Measurements from ENCODE around the gene ADGRA3.
A peak's percentile ranks its signal among the peaks of the same experiment; 100 is the strongest.

The ADGRA3 gene

DNA sequence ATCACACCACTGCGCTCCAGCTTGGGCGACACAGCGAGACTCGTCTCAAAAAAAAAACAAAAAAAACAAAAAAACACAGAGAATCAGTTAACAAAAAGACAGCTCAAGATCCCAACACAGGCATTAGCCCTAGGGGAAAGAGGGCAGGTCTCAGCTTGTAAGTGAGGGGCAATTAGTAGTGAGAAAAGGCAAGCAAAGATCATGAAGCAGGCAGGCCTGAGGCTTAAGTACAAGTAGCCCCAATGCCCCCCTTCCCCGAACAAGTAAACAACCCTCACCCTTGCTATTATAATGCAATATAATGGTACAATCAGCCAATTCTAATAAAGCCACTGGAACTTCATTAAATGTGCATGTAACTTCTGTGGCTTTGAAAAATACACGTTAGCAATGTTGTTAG, 17.0 kb downstream of the ADGRA3 start:
- H3K27me3 Mint-ChIP-seq, result no peaks in the 10 kb centered on the region
- no peak overlapping the region for H3K4me3 Mint-ChIP-seq
- no peak overlapping the region for H3K27ac Mint-ChIP-seq
- H3K4me1 Mint-ChIP-seq (ENCODE audit: low read depth), result no peaks in the 10 kb centered on the region
- no peaks in the 10 kb centered on the region for H3K9me3 Mint-ChIP-seq
- no peaks in the 10 kb centered on the region for H3K36me3 Mint-ChIP-seq (ENCODE audit: low read depth)

DNA sequence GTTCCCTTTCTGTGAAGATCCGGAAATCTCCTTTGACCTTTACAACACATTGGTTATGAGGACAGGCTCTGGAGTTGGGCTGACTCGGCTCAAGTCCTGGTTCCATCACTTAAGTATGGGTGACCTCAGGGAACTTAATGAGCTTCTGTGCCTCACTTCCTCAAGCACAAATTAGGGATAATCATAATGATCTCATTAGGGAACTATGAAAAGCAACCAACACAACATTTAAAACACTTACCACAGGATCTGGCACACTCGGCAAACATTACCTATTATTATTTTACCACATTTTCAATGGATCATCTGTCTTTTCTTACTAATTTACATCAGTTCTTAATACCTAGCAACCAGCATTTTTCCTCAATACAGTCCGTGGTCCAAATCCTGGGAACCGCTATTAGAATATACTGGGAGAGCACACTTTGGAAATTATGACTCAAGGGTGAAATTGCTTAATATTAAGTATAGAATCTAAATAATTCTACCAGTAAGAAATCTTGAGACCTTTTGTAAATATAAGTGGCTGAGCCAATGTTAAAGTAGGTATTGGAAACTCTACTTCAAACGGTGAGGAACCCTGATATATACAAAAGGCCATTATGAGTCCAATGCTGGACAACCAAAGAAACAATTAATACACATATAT, 19.6 kb downstream of the ADGRA3 start:
- H3K36me3 Mint-ChIP-seq (ENCODE audit: low read depth), result no peaks in the 10 kb centered on the region
- H3K4me1 Mint-ChIP-seq (ENCODE audit: low read depth), result no peaks in the 10 kb centered on the region
- H3K27ac Mint-ChIP-seq, result no peak overlapping the region
- no peaks in the 10 kb centered on the region for H3K9me3 Mint-ChIP-seq
- H3K27me3 Mint-ChIP-seq, result no peaks in the 10 kb centered on the region
- H3K4me3 Mint-ChIP-seq, result no peak overlapping the region

DNA sequence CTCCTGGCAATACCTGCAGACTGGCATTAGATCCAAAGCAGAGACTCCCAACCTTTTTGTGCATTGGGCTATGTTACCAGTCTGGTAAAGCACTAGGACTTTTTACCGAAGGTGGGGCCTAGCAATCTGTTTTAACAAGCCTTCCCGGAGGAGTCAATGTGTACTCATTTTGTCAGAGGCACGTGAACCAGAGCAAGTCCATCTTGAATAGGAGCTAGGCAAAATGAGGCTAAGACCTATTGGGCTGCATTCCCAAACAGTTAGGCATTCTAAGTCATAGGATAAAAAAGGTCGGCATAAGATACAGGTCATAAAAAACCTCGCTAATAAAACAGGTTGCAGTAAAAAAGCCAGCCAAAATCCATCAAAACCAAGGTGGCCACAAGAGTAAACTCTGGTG, 22.3 kb downstream of the ADGRA3 start:
- Mint-ChIP-seq H3K9me3 (no peaks in the 10 kb centered on the region), H3K36me3 (ENCODE audit: low read depth) (no peaks in the 10 kb centered on the region)

DNA sequence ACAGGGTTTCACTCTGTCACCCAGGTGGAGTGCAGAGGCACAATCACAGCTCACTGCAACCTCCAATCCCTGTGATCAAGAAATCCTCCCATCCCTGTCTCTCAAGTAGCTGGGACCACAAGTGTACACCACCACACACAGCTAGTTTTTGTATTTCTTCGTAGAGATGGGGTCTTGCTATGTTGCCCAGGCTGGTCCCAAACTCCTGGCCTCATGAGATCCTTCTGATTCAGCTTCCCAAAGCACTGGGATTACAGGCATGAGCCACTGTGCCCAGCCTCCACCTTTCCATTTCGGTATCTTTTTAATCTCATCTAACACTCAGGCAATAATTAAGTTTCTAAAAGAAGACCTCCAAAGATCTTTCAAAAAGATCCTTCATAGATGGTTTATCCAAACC, 22.9 kb downstream of the ADGRA3 start:
- Mint-ChIP-seq H3K27ac (no peak overlapping the region), H3K9me3 (no peaks in the 10 kb centered on the region), H3K27me3 (no peaks in the 10 kb centered on the region), H3K4me3 (no peak overlapping the region), H3K36me3 (ENCODE audit: low read depth) (no peaks in the 10 kb centered on the region), H3K4me1 (ENCODE audit: low read depth) (no peaks in the 10 kb centered on the region)

More for the DNA sequence above, 22.3 kb downstream of the ADGRA3 start:
- Mint-ChIP-seq H3K4me1 (ENCODE audit: low read depth) (no peaks in the 10 kb centered on the region), H3K4me3 (no peak overlapping the region), H3K27ac (no peak overlapping the region), H3K27me3 (no peaks in the 10 kb centered on the region)

DNA sequence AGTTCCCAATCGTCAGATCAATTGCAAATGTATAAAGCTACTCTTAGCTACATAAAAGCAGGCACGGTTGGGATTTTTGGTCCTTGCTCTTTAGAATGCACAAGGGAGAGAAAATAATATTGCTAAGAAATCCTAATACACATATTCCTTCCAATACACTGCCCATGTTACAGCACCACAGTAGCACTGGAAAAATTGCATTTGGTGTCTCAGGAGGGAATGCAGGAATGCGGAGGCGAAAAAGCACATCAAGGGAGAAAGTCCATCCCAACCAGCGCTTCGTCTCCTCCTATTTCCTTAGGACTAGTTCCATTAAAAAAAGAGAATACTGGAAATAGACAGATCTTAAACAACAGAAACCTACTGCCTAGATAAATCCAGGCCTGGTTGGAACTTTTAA, 23.9 kb downstream of the ADGRA3 start:
- Mint-ChIP-seq H3K27ac (no peak overlapping the region), H3K4me1 (ENCODE audit: low read depth) (no peaks in the 10 kb centered on the region), H3K9me3 (no peaks in the 10 kb centered on the region), H3K27me3 (no peaks in the 10 kb centered on the region), H3K4me3 (no peak overlapping the region), H3K36me3 (ENCODE audit: low read depth) (no peaks in the 10 kb centered on the region)

DNA sequence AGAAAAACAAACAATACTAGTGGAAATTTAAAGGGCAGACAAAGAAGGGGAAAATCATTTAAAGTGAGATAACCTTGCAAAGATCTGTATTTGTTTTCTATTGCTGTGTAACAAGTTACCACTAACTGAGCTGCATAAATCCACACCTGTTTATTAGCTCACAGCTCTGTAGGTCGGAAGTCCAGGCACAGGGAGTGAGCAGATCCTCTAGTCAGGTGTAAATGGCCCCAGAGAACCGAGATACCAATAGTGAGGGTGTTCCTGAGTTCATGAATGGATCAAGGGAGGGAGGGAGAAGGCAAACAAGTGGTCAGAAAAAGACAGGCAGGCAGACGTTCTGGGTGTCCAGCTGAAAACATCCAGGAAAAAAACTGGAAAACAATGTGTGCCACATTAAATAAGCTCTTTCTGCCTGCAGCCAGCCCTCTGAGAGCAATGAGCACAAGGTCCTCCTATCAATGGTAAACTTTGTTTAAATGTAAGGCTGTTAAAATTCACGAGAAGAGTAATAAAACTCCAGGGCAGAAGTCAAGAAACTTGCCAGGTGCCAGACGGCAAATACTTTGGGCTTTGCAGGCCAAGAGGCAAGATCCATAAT, 25.0 kb downstream of the ADGRA3 start:
- H3K27ac Mint-ChIP-seq, result no peak overlapping the region
- no peaks in the 10 kb centered on the region for H3K27me3 Mint-ChIP-seq

DNA sequence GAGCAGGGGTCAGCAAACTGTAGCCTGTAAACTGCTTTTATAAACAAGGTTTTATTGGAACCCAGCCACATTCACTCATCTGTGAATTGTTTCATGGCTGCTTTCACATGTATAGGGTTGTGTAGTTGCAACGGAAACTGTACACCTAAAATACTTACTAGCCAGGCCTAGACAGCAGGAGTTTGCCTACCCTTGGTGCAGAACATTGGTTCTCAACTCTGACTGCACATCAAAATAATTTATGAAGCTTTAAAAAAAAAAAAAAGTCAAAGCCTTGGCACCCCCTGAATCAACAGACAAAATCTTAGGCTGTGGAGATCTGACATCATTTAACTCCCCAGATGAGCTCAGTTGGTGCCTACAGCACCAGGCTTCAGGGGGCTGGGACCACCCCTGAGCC, 27.8 kb downstream of the ADGRA3 start:
- Mint-ChIP-seq H3K27ac (no peak overlapping the region), H3K36me3 (ENCODE audit: low read depth) (no peaks in the 10 kb centered on the region), H3K4me1 (ENCODE audit: low read depth) (peaks cover 19% of the 10 kb centered on the region), H3K9me3 (no peaks in the 10 kb centered on the region), H3K27me3 (no peaks in the 10 kb centered on the region), H3K4me3 (no peak overlapping the region)

More for the DNA sequence above, 25.0 kb downstream of the ADGRA3 start:
- no peaks in the 10 kb centered on the region for H3K4me1 Mint-ChIP-seq (ENCODE audit: low read depth)
- H3K36me3 Mint-ChIP-seq (ENCODE audit: low read depth), result no peaks in the 10 kb centered on the region
- H3K9me3 Mint-ChIP-seq, result no peaks in the 10 kb centered on the region
- no peak overlapping the region for H3K4me3 Mint-ChIP-seq

DNA sequence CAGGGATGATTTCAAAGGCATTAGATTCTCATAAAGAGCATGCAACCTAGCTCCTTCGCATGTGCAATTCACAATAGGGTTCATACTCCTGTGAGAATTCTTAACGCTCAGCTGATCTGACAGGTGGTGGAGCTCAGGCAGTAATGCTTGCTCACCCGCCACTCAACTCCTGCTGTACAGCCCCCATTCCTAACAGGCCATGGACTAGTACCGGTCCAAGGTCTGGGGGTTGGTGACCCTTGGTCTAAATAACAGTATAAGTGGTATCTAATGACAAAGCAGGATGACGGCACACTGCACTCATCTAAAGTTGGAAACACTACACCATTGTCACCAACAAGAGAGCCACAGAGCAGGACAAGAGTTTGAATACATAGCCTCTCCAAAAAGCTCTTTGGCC, 28.5 kb downstream of the ADGRA3 start:
- Mint-ChIP-seq H3K27ac (no peak overlapping the region), H3K27me3 (no peaks in the 10 kb centered on the region), H3K36me3 (ENCODE audit: low read depth) (no peaks in the 10 kb centered on the region), H3K4me3 (no peak overlapping the region), H3K4me1 (ENCODE audit: low read depth) (peaks cover 19% of the 10 kb centered on the region), H3K9me3 (no peaks in the 10 kb centered on the region)

DNA sequence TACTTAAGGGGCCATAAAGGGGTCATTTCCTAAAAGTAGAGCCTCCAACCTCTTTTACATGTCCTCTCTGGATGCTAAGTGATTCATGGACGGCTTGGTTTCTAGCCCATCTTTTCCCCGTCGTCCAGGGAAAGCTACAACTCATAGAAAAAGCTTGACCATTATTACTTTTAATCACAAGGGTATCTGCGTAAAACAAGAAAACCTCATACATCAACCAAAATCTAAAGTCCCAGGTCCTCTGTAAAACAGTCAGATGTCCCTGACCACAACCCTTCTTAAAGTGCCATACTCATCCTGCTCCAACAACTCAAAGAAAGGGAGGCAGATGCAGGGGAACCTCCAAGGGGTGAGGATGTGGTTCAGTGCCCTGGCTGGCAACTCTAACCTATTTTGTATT, 29.6 kb downstream of the ADGRA3 start:
- Mint-ChIP-seq H3K27me3 (no peaks in the 10 kb centered on the region), H3K27ac (no peak overlapping the region), H3K4me1 (ENCODE audit: low read depth) (peaks cover 19% of the 10 kb centered on the region), H3K9me3 (no peaks in the 10 kb centered on the region), H3K36me3 (ENCODE audit: low read depth) (no peaks in the 10 kb centered on the region), H3K4me3 (no peak overlapping the region)

DNA sequence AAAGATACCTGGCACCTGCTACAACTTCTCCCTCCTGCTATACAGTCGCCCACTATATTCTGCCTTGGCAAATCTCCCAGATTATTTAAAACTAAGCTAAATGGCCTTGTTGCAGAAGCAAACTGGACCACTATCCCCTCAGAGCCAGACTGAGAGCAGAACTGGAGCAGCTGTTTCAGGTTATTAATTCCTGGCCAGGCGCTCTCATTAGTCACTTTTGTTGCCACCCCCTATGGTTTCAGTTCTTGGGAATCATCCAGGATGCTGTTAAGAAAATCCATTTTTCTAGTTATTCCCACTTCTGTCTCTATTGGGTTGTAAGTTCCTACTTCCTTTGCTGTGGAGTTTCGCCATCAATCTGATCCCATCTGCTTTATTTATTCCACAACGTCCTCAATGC, 30.1 kb downstream of the ADGRA3 start:
- Mint-ChIP-seq H3K36me3 (ENCODE audit: low read depth) (no peaks in the 10 kb centered on the region), H3K27ac (no peak overlapping the region)

DNA sequence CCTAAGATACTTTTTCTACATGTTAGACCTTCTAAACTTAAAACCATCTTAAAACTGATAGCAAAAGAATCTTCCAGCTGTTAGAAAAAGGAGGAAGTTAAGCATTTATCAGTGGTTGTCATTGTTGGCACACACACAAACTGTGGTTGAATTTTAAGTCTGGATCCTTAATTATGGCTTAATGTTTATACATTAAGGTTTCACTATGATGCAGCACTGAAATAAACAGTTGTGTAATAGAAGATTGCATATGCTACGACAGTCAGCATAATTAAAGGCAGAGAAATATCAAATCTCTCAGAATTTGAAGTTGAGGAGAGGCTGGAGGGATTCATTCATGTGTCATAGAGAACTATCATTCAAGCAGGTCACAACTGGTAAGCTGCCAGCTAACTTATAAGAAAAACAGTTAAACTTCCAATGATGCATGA, 32.3 kb downstream of the ADGRA3 start:
- H3K9me3 Mint-ChIP-seq, result peaks cover 7% of the 10 kb centered on the region
- H3K4me3 Mint-ChIP-seq, result no peak overlapping the region
- no peak overlapping the region for H3K27ac Mint-ChIP-seq
- peaks cover 21% of the 10 kb centered on the region for H3K4me1 Mint-ChIP-seq (ENCODE audit: low read depth)
- peaks cover 8% of the 10 kb centered on the region for H3K36me3 Mint-ChIP-seq (ENCODE audit: low read depth)
- H3K27me3 Mint-ChIP-seq, result no peaks in the 10 kb centered on the region

More for the DNA sequence above, 30.1 kb downstream of the ADGRA3 start:
- H3K4me1 Mint-ChIP-seq (ENCODE audit: low read depth), result peaks cover 19% of the 10 kb centered on the region
- H3K27me3 Mint-ChIP-seq, result no peaks in the 10 kb centered on the region
- no peaks in the 10 kb centered on the region for H3K9me3 Mint-ChIP-seq
- H3K4me3 Mint-ChIP-seq, result no peak overlapping the region

DNA sequence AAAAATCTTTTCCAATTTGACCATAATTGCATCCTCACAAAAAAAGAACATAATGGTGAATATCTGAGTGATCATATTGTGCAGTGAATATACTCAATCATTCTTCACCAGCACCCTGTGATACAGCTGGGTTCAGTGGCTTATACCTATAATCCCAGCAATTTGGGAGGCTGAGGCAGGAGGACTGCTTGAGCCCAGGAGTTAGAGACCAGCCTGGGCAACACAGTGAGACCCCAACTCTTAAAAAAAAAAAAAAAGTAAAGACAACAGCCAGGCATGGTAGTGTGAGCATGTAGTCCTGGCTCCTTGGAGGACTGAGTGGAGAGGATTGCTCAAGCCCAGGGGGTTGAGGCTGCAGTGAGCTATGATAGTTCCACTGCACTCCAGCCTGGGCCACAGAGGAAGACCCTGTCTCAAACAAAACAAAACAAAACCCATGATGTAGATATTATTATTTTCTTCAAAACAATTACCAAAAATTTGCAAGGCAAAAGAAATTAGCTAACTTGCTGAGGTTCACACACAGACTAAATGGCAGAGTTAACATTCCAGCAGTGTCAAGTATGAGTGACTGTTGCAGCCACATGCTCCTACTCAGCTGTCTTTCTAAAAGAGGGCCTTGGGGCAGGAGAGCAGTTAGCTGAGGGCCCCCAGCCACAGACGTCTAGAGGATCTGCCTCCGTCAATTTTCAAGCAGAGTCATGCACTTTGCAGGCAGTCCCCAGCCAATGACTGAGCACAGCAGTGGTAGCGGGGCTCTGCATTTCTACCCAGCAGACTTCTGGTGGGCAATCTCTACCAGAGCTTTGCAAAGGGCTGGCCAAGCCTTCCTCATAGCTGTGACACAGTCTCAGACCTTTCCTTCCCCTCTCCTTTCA, 33.4 kb downstream of the ADGRA3 start:
- H3K9me3 Mint-ChIP-seq, result peaks cover 7% of the 10 kb centered on the region
- no peak overlapping the region for H3K4me3 Mint-ChIP-seq
- no peak overlapping the region for H3K27ac Mint-ChIP-seq
- peaks cover 10% of the 10 kb centered on the region for H3K36me3 Mint-ChIP-seq (ENCODE audit: low read depth)
- H3K27me3 Mint-ChIP-seq, result no peaks in the 10 kb centered on the region
- peaks cover 28% of the 10 kb centered on the region for H3K4me1 Mint-ChIP-seq (ENCODE audit: low read depth)

DNA sequence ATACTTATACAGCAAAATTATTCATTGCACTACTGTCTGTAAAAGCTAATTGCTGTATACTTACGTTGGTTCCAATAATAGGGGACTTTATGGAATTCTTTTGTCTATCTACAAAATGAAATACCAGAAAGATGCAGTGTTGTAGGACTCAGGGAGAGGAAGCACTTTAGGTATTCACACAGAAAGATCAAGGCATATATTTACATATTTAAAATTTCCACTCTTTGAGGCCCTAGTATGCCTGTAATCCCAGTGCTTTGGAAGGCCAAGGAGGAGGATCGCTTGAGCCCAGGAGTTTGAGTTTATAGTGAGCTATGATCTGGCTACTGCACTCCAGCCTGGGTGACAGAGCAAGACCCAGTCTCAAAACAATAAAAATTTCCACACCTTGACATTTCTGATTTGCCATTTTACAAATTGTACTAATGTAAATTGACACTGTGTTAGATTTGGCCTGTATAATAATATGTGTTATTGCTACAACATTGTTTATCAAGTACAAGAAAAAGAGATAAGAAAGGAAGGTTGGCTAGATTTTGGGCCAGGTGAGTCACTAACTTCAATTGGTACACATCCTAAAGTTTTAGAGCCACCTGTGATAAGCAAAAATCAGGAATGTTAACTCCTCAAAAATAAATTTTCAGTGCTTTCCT, 35.1 kb downstream of the ADGRA3 start:
- H3K27ac Mint-ChIP-seq, result no peak overlapping the region
- peaks cover 7% of the 10 kb centered on the region for H3K9me3 Mint-ChIP-seq
- peaks cover 28% of the 10 kb centered on the region for H3K4me1 Mint-ChIP-seq (ENCODE audit: low read depth)
- H3K27me3 Mint-ChIP-seq, result no peaks in the 10 kb centered on the region
- H3K4me3 Mint-ChIP-seq, result no peak overlapping the region
- H3K36me3 Mint-ChIP-seq (ENCODE audit: low read depth), result peaks cover 10% of the 10 kb centered on the region

DNA sequence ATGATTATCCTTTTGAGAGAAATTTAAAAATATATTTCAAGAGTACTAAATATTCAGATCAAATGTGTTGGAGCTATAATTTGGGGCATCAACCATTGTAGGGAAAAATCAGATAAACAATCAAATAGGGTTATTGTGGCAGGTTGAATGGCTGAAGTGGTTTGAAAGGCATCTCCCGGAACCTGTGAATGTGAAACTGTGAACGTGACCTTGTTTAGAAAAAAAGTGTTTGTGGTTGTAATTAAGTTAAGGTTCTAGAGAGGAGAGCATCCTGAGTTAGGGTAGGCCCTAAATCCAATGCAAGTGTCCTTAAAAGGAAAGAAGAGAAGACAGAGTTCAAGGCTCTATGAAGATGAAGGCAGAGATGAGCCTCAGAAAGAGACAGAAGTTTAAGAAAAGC, 37.4 kb downstream of the ADGRA3 start:
- peaks cover 7% of the 10 kb centered on the region for H3K9me3 Mint-ChIP-seq
- peak overlapping the region; percentile 67 for H3K27ac Mint-ChIP-seq
- H3K4me3 Mint-ChIP-seq, result no peak overlapping the region
- H3K27me3 Mint-ChIP-seq, result no peaks in the 10 kb centered on the region
- H3K4me1 Mint-ChIP-seq (ENCODE audit: low read depth), result peaks cover 8% of the 10 kb centered on the region
- peaks cover 10% of the 10 kb centered on the region for H3K36me3 Mint-ChIP-seq (ENCODE audit: low read depth)

DNA sequence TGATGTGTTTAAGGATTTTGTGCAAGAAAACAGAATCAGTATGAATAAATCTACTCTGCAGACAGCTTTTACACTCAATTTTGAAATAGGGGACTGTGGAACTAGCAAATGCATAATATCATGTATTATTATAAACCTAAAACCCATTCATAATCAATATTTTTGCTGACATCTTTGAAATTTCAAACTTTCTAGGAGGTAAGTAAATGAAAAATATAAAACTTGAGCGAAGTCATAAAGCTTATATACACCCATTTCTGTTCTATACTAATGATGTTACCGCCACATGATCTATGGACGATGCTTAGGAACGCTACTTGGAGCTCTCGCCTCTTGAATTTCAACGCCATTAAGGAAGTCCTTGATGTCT, 38.1 kb downstream of the ADGRA3 start:
- peaks cover 8% of the 10 kb centered on the region for H3K4me1 Mint-ChIP-seq (ENCODE audit: low read depth)
- H3K9me3 Mint-ChIP-seq, result peaks cover 7% of the 10 kb centered on the region

More for the DNA sequence above, 38.1 kb downstream of the ADGRA3 start:
- H3K27ac Mint-ChIP-seq, result no peak overlapping the region
- H3K4me3 Mint-ChIP-seq, result no peak overlapping the region
- no peaks in the 10 kb centered on the region for H3K27me3 Mint-ChIP-seq
- peaks cover 10% of the 10 kb centered on the region for H3K36me3 Mint-ChIP-seq (ENCODE audit: low read depth)
